HG03039 (cell line): ENCODE data around the gene EEF1G.
"Not testable (repeated sequence)": the region's sequence is repeated elsewhere in the genome, so short reads cannot be mapped to it uniquely, and the experiment has no call there.

ENCODE experiments used
- ATAC-seq: cut with Tn5 transposase; IDR thresholded peaks from one replicate; pipeline ENCODE4 v1.9.1; 2021; ENCODE audit warnings: mild to moderate bottlenecking, moderate library complexity; ENCODE audit not compliant: unreplicated experiment

The EEF1G gene

DNA sequence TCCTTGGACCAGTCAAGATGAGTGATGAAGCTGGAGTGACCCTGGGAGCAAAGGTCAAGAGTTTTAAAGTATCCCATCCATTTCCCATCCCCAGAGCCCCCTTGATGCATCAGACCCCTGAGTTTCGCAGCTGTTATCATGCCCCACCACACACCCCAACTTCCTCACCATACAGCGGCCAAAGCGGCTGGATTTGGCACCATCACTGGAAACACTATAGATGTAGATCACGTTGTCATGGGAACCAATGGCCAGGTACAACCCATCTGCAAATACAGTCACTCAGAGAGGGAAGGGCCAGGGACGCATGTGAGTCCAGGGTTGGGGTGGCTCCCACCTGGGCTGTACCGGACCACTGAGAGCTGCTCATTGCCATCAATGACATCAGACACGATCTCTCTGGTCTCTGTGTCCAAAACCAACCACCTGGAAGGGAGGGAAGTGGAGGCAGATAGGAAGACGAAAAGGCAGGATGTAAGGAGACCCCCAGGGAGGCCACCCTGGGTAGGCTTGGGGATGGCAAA is 30.1 kb upstream of the EEF1G start:
- ATAC-seq, result no peak

DNA sequence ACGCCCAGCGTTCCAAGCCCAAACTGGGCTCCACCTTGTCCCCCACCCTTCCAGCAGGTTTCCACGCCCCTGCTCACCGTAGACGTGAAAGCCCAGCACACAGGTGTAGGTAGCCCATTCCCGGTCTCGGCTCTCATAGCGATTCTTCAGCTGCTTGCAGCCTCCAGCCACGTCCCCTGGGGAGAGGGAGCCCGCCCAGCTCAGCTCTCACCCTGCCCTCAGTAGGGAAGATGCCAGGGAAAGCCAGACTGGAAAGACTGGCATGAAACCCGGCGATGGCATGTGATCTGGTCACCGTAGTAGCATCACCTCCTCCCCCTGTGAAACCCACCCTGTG is 29.3 kb upstream of the EEF1G start:
- no peak for ATAC-seq

- no peak for ATAC-seq
These were observed 28.7 kb upstream of the EEF1G start for GRCh38 chr11:62602141-62603071.

- peak; percentile 74 for ATAC-seq
These were observed 27.9 kb upstream of the EEF1G start, which contains the start of gene MTA2 for GRCh38 chr11:62601372-62602140. Gene MTA2, minus strand, starts transcription at chr11:62601865. Its CDS starts 415 bp downstream, at chr11:62601450.

- peak; percentile 8 for ATAC-seq
These were observed 27.4 kb upstream of the EEF1G start for GRCh38 chr11:62601122-62601371.

DNA sequence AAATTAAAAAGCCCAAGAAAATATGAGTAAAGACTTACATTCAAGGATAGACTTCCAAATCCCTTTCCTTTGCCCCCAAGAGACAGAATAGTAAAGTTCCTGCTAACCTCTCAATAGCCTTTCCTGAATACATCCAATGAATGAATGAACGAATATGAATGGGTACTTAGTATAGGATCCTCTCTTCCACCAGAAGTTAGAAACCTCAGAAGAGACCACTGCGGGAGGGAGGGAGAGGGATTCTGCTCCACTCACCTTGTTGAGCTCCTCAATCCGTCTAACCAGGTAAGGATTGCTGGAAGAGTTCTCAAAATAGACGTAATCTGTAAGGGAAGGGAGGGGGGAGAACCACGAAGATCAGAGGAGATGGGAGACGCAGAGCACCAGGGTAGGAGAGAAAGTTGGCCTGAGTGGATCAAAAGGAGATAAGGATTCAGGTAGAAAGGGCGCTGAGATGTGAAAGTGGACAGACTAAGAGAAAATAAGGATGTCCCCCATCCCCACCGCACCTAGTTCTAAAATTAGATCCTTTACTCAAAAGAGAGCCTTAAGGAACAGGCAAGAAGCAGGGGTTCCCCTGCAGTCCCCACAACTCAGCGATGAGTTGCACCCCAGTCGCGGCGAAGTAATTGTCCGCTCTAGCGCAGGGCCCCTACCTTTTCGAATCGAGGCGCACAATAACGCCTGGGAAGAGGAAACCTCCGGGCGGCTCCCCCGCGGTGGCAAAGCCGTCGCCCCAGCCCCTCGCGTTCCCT is 26.9 kb upstream of the EEF1G start:
- ATAC-seq, result no peak

DNA sequence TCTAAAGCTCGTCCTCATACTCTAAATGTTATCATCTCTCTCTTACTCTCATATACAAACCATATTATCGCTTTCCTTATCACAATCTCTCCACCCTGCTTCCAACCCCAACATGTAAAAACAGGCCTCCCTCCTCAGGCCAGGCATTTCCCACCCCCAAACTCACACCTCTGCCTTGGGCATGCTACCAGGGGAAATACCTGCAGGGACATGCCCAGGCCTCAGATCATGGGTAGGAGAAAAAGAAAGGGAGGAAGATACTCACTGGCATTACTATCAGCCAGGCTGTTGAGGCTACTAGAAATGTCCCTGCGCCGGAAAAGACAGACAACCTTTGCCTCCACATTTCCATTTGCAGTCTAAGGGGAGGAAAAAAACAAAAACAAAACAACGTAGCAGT is 26.2 kb upstream of the EEF1G start:
- ATAC-seq, result no peak

GRCh38 chr11:62599069-62599696 is 25.5 kb upstream of the EEF1G start:
- ATAC-seq, result peak; percentile 32

- ATAC-seq, result no peak
These were observed 21.4 kb upstream of the EEF1G start for GRCh38 chr11:62595124-62595523.

GRCh38 chr11:62593434-62594044 is 19.8 kb upstream of the EEF1G start:
- no peak for ATAC-seq

- no peak for ATAC-seq
These were observed 19.3 kb upstream of the EEF1G start for GRCh38 chr11:62592989-62593421.

- ATAC-seq, result no peak
These were observed 18.6 kb upstream of the EEF1G start for GRCh38 chr11:62592146-62592815.

- peak; percentile 77 for ATAC-seq
These were observed 17.9 kb upstream of the EEF1G start, which contains the start of gene TUT1 for GRCh38 chr11:62591448-62592145. Gene TUT1, minus strand, starts transcription at chr11:62591523. Its CDS starts 38 bp downstream, at chr11:62591485.

GRCh38 chr11:62588966-62589637 is 15.4 kb upstream of the EEF1G start:
- no peak for ATAC-seq

GRCh38 chr11:62585356-62585755 is 11.7 kb upstream of the EEF1G start:
- not testable (repeated sequence) for ATAC-seq

GRCh38 chr11:62581735-62582134 is 8.0 kb upstream of the EEF1G start:
- not testable (repeated sequence) for ATAC-seq

- no peak for ATAC-seq
These were observed 7.4 kb upstream of the EEF1G start for GRCh38 chr11:62580959-62581715.

DNA sequence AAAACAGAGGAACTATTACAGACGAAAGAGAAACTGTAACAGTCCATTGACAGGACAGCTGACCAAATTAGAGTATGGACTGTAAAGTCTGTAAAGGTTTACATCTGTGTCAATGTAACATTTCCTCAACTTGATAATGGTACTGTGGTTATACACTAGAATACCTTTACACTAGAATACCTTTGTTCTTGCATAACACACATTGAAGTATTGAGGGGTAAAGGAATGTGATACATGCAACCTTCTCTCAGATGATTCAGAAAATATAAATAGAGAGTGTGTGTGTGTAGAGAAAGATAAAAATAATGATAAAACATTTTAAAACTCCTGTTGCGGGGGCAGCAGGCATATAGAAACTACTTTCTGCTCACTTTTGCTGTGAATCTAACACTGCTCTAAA is 5.6 kb upstream of the EEF1G start:
- no peak for ATAC-seq
